ENCODE measurements around the gene SYT8.

Gene SYT8

DNA sequence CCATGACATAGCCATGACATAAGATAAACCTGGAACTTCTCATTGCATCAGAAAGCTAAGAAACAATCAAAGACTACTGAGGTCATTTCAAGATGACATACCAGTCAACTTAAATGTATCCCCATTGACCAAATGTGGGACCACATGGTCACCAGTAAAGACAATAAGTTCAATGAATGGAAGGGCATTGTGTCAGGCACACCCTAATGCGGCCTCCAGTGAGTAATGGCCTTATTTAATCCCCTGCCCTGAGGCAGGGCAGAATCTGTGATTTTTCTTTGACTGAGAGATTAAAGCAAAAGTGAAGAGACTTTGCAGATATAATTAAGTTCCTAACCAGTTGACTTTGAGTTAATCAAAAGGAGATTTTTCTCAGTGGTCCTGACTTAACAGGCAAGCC, 17.3 kb upstream of the SYT8 start:
- Histone ChIP-seq H3K79me2 (ENCODE audit: insufficient read depth, low read length) (no peaks in the 10 kb centered on the region), H2AFZ (ENCODE audit: low read length) (no peak overlapping the region), H3K9me3 (ENCODE audit: low read length) (no peaks in the 10 kb centered on the region), H3K4me1 (ENCODE audit: insufficient read depth, low read length, severe bottlenecking) (no peaks in the 10 kb centered on the region), H3F3A (ENCODE audit: insufficient read depth, low read length) (no peaks in the 10 kb centered on the region), H3K9me2 (ENCODE audit: low read depth, low read length) (no peaks in the 10 kb centered on the region), H3K36me3 (ENCODE audit: insufficient read depth, low read length) (no peaks in the 10 kb centered on the region), H4K20me1 (ENCODE audit: insufficient read depth, low read length) (no peaks in the 10 kb centered on the region), H3K27ac (ENCODE audit: low read depth, low read length, poor library complexity, severe bottlenecking) (no peak overlapping the region), H3K4me2 (ENCODE audit: low read length) (no peak overlapping the region), H3K9ac (ENCODE audit: low read length) (no peak overlapping the region), H3K27me3 (ENCODE audit: insufficient read depth, low read length) (peaks cover 12% of the 10 kb centered on the region; the same call in 1 of the 2 replicates), H3K4me3 (ENCODE audit: low read depth, low read length, poor library complexity, severe bottlenecking) (no peak overlapping the region)
- TF ChIP-seq, protein P1, sequence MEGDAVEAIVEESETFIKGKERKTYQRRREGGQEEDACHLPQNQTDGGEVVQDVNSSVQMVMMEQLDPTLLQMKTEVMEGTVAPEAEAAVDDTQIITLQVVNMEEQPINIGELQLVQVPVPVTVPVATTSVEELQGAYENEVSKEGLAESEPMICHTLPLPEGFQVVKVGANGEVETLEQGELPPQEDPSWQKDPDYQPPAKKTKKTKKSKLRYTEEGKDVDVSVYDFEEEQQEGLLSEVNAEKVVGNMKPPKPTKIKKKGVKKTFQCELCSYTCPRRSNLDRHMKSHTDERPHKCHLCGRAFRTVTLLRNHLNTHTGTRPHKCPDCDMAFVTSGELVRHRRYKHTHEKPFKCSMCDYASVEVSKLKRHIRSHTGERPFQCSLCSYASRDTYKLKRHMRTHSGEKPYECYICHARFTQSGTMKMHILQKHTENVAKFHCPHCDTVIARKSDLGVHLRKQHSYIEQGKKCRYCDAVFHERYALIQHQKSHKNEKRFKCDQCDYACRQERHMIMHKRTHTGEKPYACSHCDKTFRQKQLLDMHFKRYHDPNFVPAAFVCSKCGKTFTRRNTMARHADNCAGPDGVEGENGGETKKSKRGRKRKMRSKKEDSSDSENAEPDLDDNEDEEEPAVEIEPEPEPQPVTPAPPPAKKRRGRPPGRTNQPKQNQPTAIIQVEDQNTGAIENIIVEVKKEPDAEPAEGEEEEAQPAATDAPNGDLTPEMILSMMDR (IDR thresholded peaks at IDR 0.05; ENCODE audit: low read length) = no peak
- TF ChIP-seq EZH2 (IDR thresholded peaks at IDR 0.05; ENCODE audit: borderline replicate concordance, low read length) = no peak

DNA sequence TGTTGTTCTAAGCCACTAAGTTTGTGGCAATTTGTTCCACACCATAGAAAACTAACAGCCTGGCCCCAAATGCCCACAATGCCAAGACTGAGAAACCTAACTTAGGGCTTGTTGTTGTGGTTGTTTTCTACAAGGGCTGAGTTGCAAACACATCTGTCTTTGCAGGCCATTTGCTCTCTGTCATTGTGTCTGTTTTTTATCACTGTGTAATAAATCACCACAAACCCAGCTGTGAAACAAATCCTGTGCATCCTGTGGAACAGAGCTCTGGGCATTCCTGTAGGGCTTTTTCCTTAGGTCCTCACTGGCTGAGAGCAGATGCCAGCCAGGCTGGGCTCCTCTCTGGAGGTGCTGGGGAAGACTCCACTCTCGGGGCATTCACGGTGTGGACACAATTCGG, 15.7 kb upstream of the SYT8 start:
- Histone ChIP-seq H3F3A (ENCODE audit: insufficient read depth, low read length) (no peaks in the 10 kb centered on the region), H3K36me3 (ENCODE audit: insufficient read depth, low read length) (no peaks in the 10 kb centered on the region), H3K27ac (ENCODE audit: low read depth, low read length, poor library complexity, severe bottlenecking) (no peak overlapping the region), H3K27me3 (ENCODE audit: insufficient read depth, low read length) (peaks cover 12% of the 10 kb centered on the region; the same call in 1 of the 2 replicates), H3K9me2 (ENCODE audit: low read depth, low read length) (no peaks in the 10 kb centered on the region), H3K4me2 (ENCODE audit: low read length) (no peak overlapping the region), H3K79me2 (ENCODE audit: insufficient read depth, low read length) (no peaks in the 10 kb centered on the region), H3K4me3 (ENCODE audit: low read depth, low read length, poor library complexity, severe bottlenecking) (no peak overlapping the region), H3K4me1 (ENCODE audit: insufficient read depth, low read length, severe bottlenecking) (no peaks in the 10 kb centered on the region), H4K20me1 (ENCODE audit: insufficient read depth, low read length) (no peaks in the 10 kb centered on the region), H2AFZ (ENCODE audit: low read length) (no peak overlapping the region), H3K9me3 (ENCODE audit: low read length) (no peaks in the 10 kb centered on the region), H3K9ac (ENCODE audit: low read length) (no peak overlapping the region)
- TF ChIP-seq EZH2 (IDR thresholded peaks at IDR 0.05; ENCODE audit: borderline replicate concordance, low read length) = no peak
- TF ChIP-seq, protein P1 (IDR thresholded peaks at IDR 0.05; ENCODE audit: low read length) = no peak

DNA sequence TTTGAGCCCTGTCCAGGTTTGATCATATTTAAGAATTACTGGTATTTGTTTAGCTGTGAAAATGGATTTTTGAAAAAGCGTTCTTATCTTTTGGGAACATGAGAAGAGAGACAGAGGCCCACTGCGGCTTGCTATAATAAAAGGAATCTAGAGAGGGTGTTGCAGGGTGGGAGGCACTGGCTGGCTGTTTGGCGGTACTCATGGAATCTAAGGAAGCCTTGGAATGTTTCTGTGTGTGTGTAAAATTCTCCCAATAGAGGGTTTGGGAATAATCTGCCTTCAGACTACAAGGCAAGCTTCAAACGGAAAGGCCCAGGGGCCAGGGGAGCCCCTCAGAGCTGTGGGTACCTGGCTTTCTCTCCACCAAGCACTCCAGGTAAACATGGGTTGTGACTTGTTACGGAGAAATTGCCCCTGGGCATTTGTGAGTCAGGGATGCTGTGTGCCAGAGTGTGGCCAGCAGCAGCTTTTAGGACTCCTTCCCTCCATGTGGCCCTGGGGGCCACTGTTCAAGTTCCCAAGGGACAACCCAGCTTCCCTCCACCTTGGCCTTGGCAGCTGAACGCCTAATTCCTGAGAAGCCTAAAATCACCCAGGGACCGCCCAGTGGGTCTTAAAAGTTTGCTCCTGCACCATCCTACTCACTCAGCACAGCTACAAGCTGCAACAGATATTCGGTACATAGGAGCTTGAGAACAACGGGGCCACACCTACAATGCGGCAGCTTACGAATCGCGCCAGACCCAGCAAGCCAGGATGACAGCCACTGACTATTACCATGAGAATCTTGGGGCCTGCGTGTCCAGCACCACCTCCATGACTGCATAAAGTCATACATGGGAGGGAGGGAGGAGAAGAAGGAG, 14.1 kb upstream of the SYT8 start:
- H3K9me3 ChIP-seq (ENCODE audit: low read length) = no peaks in the 10 kb centered on the region
- no peaks in the 10 kb centered on the region for H4K20me1 ChIP-seq (ENCODE audit: insufficient read depth, low read length)
- H3K9ac ChIP-seq (ENCODE audit: low read length) = no peak overlapping the region
- H2AFZ ChIP-seq (ENCODE audit: low read length) = no peak overlapping the region
- no peaks in the 10 kb centered on the region for H3K36me3 ChIP-seq (ENCODE audit: insufficient read depth, low read length)
- no peak overlapping the region for H3K4me2 ChIP-seq (ENCODE audit: low read length)
- H3K9me2 ChIP-seq (ENCODE audit: low read depth, low read length) = no peaks in the 10 kb centered on the region
- H3K4me3 ChIP-seq (ENCODE audit: low read depth, low read length, poor library complexity, severe bottlenecking) = no peak overlapping the region
- TF ChIP-seq EZH2 (IDR thresholded peaks at IDR 0.05; ENCODE audit: borderline replicate concordance, low read length) = no peak
- TF ChIP-seq, protein P1 (IDR thresholded peaks at IDR 0.05; ENCODE audit: low read length) = no peak
- H3K4me1 ChIP-seq (ENCODE audit: insufficient read depth, low read length, severe bottlenecking) = no peaks in the 10 kb centered on the region
- peaks cover 6% of the 10 kb centered on the region; the same call in 1 of the 2 replicates for H3K27me3 ChIP-seq (ENCODE audit: insufficient read depth, low read length)
- H3K27ac ChIP-seq (ENCODE audit: low read depth, low read length, poor library complexity, severe bottlenecking) = no peak overlapping the region
- no peaks in the 10 kb centered on the region for H3F3A ChIP-seq (ENCODE audit: insufficient read depth, low read length)
- H3K79me2 ChIP-seq (ENCODE audit: insufficient read depth, low read length) = no peaks in the 10 kb centered on the region

Measured in OCI-LY1 (cell line).